Erythroblast (primary cell): Measurements from ENCODE around the gene UNC79.

ENCODE experiments used
- GATA1 ChIP-seq: IDR thresholded peaks from 2 replicates; pipeline ENCODE4 v1.6.1; 2011; ENCODE audit warnings: low read depth, mild to moderate bottlenecking, control low read depth, low read length, moderate library complexity
- POLR2A ChIP-seq: IDR thresholded peaks from 2 replicates; pipeline ENCODE4 v1.6.1; 2011; ENCODE audit warnings: mild to moderate bottlenecking, low read length

GRCh38 chr14:93734086-93734822 is 303.5 kb downstream of the UNC79 start:
- TF ChIP-seq POLR2A (no peak), GATA1 (no peak)
